Raji (cell line): ENCODE results near the gene C22orf23.

Source experiments
- POLR2A ChIP-seq: IDR thresholded peaks from 2 replicates; pipeline ENCODE4 v1.6.1; 2011; ENCODE audit warnings: low read depth, low read length, control low read depth; ENCODE audit not compliant: insufficient read depth

C22orf23 gene

DNA sequence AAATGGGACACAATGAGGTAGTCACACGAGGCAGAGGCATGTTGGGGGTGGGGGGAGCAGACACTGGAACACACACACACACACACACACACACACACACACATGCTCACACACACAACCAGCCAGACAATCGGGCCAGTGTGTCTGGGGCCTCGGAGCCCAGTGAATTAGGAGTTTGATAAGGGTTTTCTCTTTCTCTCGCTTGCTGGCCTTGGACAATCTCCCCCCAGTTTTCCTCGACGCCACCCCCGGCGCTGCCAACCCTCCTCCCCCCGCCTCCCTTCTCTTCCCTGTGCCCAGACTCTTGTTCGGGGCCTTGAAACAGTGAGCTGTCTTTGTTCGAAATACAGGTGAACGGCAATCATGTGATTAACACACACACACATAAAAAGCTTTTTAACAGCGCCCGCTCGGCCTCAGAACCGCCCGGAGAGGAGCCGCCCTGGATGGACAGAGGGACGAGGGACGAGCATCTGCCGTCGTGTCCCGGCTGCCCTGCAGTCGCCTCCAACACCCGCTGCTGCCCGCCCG, 32.4 kb upstream of the C22orf23 start:
- no peak for TF ChIP-seq POLR2A

DNA sequence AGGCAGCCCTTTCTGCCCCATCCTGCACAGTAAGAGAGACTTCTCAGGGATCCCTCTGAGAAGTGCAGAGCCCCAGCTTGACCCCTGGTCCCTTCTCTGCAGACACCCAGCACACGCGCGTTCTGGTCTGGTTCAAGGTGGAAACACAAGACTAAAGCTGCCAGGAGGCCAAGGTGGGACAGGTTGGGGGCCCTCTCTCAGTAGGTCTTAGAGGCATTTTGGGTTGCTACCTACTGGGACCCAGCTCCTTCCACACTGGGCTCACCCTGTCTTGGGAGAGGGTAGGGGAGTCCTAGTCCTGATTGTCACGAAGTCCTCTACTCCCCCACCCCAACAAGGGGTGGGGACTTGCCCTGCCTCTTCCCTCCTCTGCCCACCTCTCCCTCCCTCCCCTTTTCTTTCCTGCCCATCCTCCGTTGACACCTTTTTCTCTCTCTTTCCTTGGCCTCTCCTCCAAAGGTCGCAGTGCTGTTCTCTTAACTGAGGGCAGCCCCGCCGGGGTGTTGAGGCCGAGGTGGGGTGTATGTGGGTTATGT, 31.7 kb upstream of the C22orf23 start:
- no peak for TF ChIP-seq POLR2A

DNA sequence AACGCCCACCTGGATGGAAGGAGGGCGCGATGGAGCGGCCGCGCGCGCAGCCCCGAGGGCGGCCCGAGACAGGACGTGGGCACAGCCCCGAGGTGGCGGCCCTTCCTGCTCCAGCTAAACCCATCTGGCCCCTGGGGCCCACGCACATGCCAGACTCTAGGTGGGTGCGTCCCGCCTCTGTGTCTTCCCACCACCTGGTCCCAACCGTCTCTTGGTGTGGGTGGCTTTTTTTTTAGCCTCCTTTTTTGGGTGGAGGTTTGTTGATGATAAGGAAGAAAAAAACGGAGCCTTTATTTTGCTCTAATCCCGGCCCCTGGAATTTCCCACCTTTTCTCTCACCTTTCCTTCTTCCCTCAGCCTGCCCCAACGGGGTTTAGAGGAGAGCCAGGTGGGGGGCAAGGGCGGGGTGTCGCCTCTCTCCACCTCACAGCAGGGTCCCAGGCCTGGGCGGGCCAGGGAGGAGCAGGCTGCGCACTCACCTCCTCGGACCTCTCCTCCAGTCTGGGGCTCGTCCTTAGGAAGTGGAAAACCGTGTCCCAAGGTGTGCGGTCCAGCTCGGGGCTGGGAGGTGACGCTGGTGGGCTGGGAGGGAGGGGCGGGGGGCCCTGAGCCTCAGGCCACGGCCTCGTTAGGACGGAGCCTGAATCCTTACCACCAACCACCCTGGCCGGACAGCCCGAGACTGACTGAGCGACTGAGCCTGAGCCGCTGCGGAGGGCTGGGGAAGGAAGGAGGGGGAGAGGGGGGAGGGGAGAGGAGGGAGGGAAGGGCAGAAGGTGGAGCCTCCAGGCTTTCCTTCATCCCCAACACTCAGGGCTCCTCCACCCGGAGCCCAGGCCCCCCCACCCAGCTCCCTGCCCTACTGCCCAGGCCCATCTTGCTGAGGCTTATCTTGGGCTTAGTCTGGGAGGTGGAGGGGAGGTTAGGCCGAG, 30.7 kb upstream of the C22orf23 start, which contains the start of gene SOX10:
Gene SOX10 (minus strand): TSS at position 696 of the 932 bp plus-strand sequence. CDS start 771 bp downstream, outside the sequence.
- no peak for TF ChIP-seq POLR2A

DNA sequence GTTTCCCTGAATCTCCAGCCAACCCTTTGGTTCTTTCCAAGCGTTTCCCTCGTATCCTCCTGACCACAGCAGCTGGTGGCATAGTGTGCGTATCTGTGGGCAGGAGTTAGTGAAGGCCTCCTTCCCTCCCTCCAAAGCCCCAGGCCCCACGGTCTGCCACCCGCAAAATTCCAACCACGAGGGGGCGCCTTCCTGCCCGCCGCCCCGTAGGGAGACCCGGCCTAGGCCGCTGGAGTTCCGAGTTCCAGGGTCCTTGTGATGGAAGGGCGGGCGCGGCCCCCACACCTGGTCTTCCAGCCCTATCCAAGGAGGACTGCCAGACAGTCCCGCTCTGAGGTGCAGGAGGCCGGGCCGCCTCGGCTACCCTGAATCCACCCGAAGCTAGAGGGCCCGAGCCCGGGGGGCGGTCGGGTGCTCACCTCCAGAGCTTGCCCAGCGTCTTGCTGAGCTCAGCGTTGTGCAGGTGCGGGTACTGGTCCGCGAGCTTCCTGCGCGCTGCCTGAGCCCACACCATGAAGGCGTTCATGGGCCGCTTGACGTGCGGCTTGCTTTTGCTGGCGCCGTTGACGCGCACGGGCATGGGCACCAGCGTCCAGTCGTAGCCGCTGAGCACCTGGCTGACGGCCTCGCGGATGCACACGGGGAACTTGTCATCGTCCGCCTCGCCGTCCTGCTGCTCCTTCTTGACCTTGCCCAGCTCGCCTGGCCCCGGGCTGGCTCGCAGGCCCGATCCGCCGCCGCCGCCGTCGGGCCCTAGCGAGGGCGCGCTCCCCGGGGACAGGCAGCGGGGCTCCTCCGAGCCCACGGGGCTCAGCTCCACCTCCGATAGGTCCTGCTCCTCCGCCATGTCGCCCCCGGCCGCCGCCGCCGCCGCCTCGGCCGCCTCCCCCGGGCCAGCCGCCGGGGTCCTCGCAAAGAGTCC, 29.8 kb upstream of the C22orf23 start:
- no peak for TF ChIP-seq POLR2A

DNA sequence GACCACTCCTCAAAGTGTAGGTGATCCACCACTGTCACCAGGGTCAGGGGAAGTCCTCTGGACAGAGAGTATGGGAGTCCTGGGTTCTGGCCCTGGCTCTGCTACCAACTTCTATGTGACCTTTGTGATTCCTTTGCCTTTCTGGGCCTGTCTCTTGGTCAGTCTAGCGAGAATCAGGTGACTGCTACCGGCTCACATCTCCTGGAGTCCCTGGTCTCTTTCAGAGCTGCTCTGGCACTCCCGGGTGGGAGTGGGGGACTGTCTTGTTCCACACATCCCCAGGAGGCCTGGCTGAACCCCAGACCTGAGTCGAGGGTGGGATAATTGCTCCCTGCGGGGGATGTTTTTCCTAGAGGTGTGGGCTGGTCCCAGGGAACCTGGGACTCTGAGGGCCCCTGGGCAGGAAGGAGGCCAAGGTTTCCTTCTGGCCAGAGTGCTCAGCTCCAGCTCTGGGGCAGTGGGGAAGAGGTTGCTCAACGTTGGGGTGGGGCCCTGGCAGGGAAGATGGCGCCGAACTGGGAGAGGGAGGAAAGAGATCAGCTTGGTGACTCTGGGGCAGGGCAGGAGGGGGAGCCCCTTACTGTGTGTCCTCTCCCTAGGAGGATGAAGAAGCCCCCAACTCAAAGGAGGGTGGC, 28.9 kb upstream of the C22orf23 start:
- no peak for TF ChIP-seq POLR2A

DNA sequence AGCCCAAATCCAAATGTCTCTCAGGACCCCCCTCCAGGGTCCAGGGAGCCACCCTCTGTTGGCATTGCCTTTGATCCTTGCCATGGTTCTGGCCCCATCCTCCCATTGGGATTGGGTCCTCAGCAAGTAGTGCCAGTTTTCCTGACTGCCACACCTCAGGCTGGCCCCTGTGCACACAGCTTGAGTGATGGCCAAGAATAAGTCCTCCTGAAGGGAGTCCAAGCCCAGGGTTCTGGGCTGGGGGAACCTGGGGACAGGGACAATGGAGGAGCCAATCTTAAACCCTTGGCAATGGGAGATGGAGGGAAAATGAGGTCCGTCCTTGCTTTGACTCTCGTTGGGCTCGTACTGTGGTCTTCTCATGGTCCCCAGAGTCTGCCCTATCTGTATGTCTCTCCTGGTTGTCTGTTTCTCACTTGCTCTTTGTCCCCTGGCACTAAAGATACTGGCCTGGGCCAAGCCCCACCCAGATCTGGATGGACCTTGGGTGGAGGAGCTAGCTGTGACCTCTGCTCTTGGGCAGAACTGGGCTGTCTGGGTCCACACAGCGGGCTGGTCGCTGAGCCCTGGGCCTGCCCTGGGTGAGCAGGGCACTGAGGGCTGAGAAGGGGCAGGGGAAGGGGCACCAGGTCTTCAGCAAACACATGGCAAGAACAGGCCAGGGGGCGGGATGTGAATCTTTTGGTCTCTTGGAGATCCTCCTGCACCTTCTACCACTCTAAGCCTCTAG, 28.0 kb upstream of the C22orf23 start:
- no peak for TF ChIP-seq POLR2A

DNA sequence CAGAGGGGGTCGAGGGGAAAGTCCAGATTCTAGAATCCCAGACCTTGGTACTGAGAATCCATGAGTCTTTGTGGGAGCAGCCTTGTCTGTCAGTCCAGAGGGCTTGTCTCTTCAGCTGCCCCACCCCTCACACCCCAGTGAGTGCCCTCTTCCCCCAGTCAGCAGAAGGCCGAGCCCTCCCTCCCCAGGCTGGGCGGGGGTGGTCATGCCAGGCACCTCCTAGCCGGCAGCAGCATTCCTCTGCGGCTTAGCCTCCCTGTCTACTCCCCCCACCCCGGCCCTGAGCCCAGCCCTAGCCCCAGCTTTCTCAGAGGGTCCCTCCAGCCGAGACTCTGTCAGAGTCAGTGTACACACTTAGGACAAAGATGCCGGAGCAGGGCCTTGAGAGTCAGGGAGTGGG, 26.4 kb upstream of the C22orf23 start:
- no peak for TF ChIP-seq POLR2A

DNA sequence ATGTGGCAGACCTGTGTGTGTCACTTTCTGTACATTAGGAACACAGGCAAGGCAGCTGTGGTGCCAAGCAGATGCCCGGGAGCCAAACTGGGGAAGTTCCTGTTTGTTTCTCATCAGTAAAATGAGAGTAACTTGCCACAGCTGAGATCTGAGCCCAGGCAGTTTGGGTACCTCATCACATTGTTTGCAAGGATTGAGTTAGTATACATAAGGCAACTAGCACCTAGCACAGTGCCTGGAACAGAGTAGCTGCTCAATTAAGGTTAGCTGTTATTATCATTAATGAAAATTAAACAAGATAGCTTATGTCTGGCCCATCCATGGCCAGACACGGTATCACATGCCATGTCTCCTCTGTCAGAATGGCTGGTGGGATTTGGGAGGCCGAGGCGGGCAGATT, 23.1 kb upstream of the C22orf23 start:
- no peak for TF ChIP-seq POLR2A

DNA sequence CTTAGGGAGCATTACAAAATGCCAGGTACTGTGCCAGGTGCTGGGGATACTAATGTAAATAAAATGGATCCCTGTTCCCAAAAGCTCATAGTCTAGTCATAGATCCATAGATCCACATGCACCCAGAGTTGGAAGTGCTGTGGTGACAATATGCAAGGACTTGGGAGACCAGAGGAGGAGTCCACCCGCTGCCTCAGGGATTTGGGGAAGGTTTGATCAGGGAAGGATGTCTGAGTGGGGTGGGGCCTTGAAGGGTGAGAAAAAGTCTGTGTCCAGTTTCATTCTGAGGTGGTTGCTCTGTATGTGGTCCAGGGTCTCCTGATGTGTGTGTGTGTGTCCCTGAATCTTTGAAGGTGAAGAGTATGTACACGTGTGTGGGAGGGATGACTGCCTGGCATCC, 21.8 kb upstream of the C22orf23 start:
- TF ChIP-seq POLR2A: no peak

DNA sequence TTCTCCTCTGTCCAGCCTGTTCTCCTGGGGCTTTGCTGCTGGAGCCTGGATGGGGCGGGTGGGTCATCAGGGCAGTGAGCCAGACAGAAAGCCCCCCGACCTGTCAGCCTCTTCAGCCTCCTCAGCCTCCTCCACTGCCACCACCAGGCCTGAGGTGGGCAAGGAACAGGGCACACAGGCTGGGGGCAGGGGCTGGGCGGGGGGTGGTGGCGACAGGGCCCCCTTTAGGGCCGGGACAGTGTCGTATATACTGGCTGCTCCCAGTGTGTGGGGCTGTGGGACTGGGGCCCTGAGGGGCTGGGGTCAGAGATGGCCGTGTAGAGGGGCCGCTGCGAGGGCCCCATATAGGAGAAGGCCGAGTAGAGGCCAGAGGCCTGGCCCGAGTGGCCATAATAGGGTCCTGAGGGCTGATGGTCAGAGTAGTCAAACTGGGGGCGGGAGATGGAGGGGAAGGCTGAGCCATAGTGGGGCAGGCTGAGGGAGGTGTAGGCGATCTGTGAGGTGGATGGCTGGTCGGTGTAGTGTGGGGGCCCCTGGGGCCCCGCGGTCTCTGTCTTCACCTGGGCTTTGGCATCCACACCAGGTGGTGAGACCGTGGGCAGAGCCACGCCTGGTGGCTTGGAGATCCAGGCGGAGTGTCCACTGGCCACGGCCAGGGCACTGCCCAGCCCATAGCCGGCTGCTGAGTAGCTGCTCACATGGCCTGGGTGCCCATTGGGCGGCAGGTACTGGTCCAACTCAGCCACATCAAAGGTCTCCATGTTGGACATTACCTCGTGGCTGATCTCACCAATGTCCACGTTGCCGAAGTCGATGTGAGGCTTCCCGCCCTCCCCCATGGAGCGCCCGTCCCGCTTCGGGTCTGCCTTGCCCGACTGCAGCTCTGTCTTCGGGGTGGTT, 20.1 kb upstream of the C22orf23 start:
- TF ChIP-seq POLR2A: no peak

DNA sequence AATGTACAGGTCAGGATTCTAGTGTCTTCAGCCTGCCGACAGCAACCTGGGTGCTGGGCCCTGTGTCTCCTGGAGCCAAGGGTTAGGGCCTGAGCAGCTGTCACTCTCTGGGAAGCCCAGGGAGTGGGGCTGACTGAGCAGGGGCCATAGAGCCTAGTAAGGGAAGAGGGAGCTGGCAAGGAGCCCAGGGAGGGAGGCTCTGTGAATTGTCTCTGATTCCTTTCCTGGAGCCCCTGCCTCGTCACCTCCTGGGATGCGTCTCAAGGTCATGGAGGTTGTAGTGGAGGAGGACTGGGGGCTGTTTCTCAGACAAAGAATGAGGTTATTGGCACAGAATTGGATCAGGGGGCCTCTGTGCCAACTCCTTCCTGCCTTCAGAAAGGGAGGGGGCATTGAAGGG, 19.1 kb upstream of the C22orf23 start:
- no peak for TF ChIP-seq POLR2A

DNA sequence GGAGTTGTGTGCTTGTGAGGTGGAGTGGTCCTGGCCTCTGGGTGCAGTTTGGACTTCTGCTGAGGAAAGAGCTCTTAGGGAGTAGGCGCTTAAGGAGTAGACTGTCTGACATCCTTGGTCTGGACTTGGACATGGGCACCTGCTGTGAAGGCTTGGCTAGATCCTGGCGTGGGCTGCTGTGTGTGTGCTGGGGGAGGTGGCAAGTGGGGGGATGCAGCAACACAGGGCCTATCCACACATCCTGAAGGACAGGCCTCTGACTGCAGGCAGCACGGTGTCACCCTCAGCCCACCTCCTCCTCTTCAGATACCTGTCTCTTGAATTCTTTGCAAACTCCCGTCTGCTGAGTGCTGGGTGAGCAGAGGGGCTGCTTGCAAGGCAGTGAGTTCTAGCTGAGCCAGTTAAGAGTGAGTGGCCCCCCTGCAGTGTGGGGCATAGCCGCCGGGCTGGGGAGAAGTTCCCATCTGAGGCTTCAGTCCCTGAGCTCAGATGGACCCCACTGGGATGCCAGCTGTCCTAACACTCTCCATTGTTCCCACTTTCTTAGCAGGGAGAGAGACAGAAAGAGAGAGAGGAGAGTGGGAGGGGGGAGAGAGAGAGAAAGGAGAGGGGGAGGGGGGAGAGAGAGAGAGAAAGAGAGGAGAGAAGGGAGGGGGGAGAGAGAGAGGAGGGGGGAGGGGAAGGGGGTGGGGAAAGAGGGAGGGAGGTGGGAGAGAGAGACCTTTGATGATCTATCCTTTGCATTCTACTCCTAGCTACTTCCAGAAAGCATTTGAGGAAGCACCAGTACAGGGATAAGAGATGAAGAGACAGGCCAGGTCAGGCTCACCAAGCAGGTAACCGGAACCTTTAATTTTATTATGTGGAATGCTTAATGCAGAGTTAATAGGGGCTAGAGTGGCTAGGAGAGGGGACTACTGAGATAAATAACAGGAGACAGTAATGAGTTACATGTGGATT, 18.4 kb upstream of the C22orf23 start:
- TF ChIP-seq POLR2A: no peak
